Activated T-helper 1 cell treated with anti-CD3 and anti-CD28 coated beads, Interleukin-12 subunit alpha, Interleukin-12 subunit beta, Interleukin-2, Interleukin-4 antibody, amounts not matched to agents 30 ng/mL and 10 ng/mL and 1 ng/mL, durations not matched to agents 14 hours and 24 hours and 36 hours (primary cell): ENCODE results near the gene CYP26B1. TPM values are rescaled to one million over a fixed set of nuclear protein-coding genes. Genes with fewer than 3 reads are reported as not detected.

Experiments
- DNase-seq: peaks from one replicate; pipeline ENCODE4 v3.0.0; 2021; ENCODE audit warnings: low spot score
- H3K27ac Mint-ChIP-seq: one replicate; pipeline ENCODE4 v1.8.0; 2021; ENCODE audit warnings: mild to moderate bottlenecking, mixed read lengths
- H3K27me3 Mint-ChIP-seq: one replicate; pipeline ENCODE4 v1.8.0; 2022; ENCODE audit warnings: mild to moderate bottlenecking, moderate library complexity, mixed read lengths; ENCODE audit not compliant: insufficient read depth
- H3K36me3 Mint-ChIP-seq: one replicate; pipeline ENCODE4 v1.8.0; 2021; ENCODE audit warnings: low read depth, mixed read lengths
- H3K4me1 Mint-ChIP-seq: one replicate; pipeline ENCODE4 v1.8.0; 2021; ENCODE audit warnings: low read depth, mixed read lengths
- H3K4me3 Mint-ChIP-seq: one replicate; pipeline ENCODE4 v1.8.0; 2021; ENCODE audit warnings: mild to moderate bottlenecking, moderate library complexity, mixed read lengths
- H3K9me3 Mint-ChIP-seq: one replicate; pipeline ENCODE4 v1.8.0; 2021; ENCODE audit warnings: mixed read lengths
- intact Hi-C: fragments of 100-400 bp; cut with micrococcal nuclease; formaldehyde crosslinking; loops from one replicate; pipeline ENCODE4 v1.15.1; 2024
- total RNA-seq: library from RNA; stranded (reverse); gene quantifications from 2 replicates; pipeline ENCODE4 v1.2.3, GENCODE V29; 2022

Gene CYP26B1
- total RNA-seq, 1 donor from 2014 or later: not detected

- Mint-ChIP-seq H3K36me3 (no peaks in the 10 kb centered on the region), H3K27me3 (peaks cover 2% of the 10 kb centered on the region), H3K9me3 (no peaks in the 10 kb centered on the region), H3K4me1 (no peaks in the 10 kb centered on the region), H3K27ac (no peak overlapping the region), H3K4me3 (no peak overlapping the region)
- no peak for DNase-seq
- intact Hi-C loops: loop anchor here (2.0 kb wide), 1 partner anchor 588 kb away; no protein-coding TSS in a partner anchor
Measured at GRCh38 chr2:72136331-72136730, 11.3 kb downstream of the CYP26B1 start.

- Mint-ChIP-seq H3K4me1 (no peaks in the 10 kb centered on the region), H3K9me3 (no peaks in the 10 kb centered on the region), H3K27me3 (peaks cover 2% of the 10 kb centered on the region), H3K4me3 (no peak overlapping the region), H3K36me3 (no peaks in the 10 kb centered on the region), H3K27ac (no peak overlapping the region)
- intact Hi-C loops: loop anchor here (2.0 kb wide), 1 partner anchor 587 kb away; no protein-coding TSS in a partner anchor
- no peak for DNase-seq
Measured at GRCh38 chr2:72135921-72136320, 11.7 kb downstream of the CYP26B1 start.

GRCh38 chr2:72134997-72135800, 12.5 kb downstream of the CYP26B1 start:
- Mint-ChIP-seq H3K27ac (no peak overlapping the region), H3K27me3 (peaks cover 6% of the 10 kb centered on the region), H3K4me3 (no peak overlapping the region), H3K36me3 (no peaks in the 10 kb centered on the region), H3K9me3 (no peaks in the 10 kb centered on the region), H3K4me1 (no peaks in the 10 kb centered on the region)
- DNase-seq: no peak
- intact Hi-C loops: no loop called here

- DNase-seq: no peak
- Mint-ChIP-seq H3K9me3 (no peaks in the 10 kb centered on the region), H3K27ac (no peak overlapping the region), H3K4me3 (no peak overlapping the region), H3K27me3 (peaks cover 6% of the 10 kb centered on the region), H3K4me1 (no peaks in the 10 kb centered on the region), H3K36me3 (no peaks in the 10 kb centered on the region)
- intact Hi-C loops: no loop called here
Measured at GRCh38 chr2:72134408-72134996, 13.2 kb downstream of the CYP26B1 start.

GRCh38 chr2:72133721-72134407, 13.8 kb downstream of the CYP26B1 start:
- no peak overlapping the region for H3K27ac Mint-ChIP-seq
- peaks cover 6% of the 10 kb centered on the region for H3K27me3 Mint-ChIP-seq
- no peak overlapping the region for H3K4me3 Mint-ChIP-seq
- intact Hi-C loops: no loop called here
- H3K36me3 Mint-ChIP-seq: no peaks in the 10 kb centered on the region
- no peak for DNase-seq
- H3K4me1 Mint-ChIP-seq: no peaks in the 10 kb centered on the region
- no peaks in the 10 kb centered on the region for H3K9me3 Mint-ChIP-seq

GRCh38 chr2:72132981-72133720, 14.5 kb downstream of the CYP26B1 start:
- no peak for DNase-seq
- no peaks in the 10 kb centered on the region for H3K36me3 Mint-ChIP-seq
- H3K27ac Mint-ChIP-seq: no peak overlapping the region
- no peak overlapping the region for H3K4me3 Mint-ChIP-seq
- H3K27me3 Mint-ChIP-seq: peaks cover 6% of the 10 kb centered on the region
- intact Hi-C loops: no loop called here
- no peaks in the 10 kb centered on the region for H3K9me3 Mint-ChIP-seq
- H3K4me1 Mint-ChIP-seq: no peaks in the 10 kb centered on the region

- no peaks in the 10 kb centered on the region for H3K9me3 Mint-ChIP-seq
- no peaks in the 10 kb centered on the region for H3K36me3 Mint-ChIP-seq
- H3K27ac Mint-ChIP-seq: no peak overlapping the region
- no peak for DNase-seq
- intact Hi-C loops: no loop called here
- H3K27me3 Mint-ChIP-seq: peaks cover 6% of the 10 kb centered on the region
- H3K4me1 Mint-ChIP-seq: no peaks in the 10 kb centered on the region
- no peak overlapping the region for H3K4me3 Mint-ChIP-seq
Measured at GRCh38 chr2:72131916-72132841, 15.5 kb downstream of the CYP26B1 start.

- no peaks in the 10 kb centered on the region for H3K4me1 Mint-ChIP-seq
- no peak overlapping the region for H3K4me3 Mint-ChIP-seq
- H3K27ac Mint-ChIP-seq: no peak overlapping the region
- H3K36me3 Mint-ChIP-seq: no peaks in the 10 kb centered on the region
- intact Hi-C loops: no loop called here
- H3K9me3 Mint-ChIP-seq: no peaks in the 10 kb centered on the region
- DNase-seq: no peak
- peaks cover 6% of the 10 kb centered on the region for H3K27me3 Mint-ChIP-seq
Measured at GRCh38 chr2:72131371-72131891, 16.2 kb downstream of the CYP26B1 start.

- Mint-ChIP-seq H3K27me3 (peaks cover 6% of the 10 kb centered on the region), H3K9me3 (no peaks in the 10 kb centered on the region), H3K36me3 (no peaks in the 10 kb centered on the region), H3K27ac (no peak overlapping the region), H3K4me3 (no peak overlapping the region), H3K4me1 (no peaks in the 10 kb centered on the region)
- DNase-seq: no peak
- intact Hi-C loops: no loop called here
Measured at GRCh38 chr2:72130659-72131360, 16.9 kb downstream of the CYP26B1 start.

- Mint-ChIP-seq H3K27ac (no peak overlapping the region), H3K9me3 (no peaks in the 10 kb centered on the region), H3K27me3 (peaks cover 6% of the 10 kb centered on the region), H3K36me3 (no peaks in the 10 kb centered on the region), H3K4me1 (no peaks in the 10 kb centered on the region), H3K4me3 (no peak overlapping the region)
- intact Hi-C loops: no loop called here
- no peak for DNase-seq
Measured at GRCh38 chr2:72129681-72130340, 17.9 kb downstream of the CYP26B1 start.

- DNase-seq: no peak
- Mint-ChIP-seq H3K9me3 (no peaks in the 10 kb centered on the region), H3K27me3 (peaks cover 6% of the 10 kb centered on the region), H3K4me3 (no peak overlapping the region), H3K27ac (no peak overlapping the region), H3K4me1 (no peaks in the 10 kb centered on the region), H3K36me3 (no peaks in the 10 kb centered on the region)
- intact Hi-C loops: no loop called here
Measured at GRCh38 chr2:72128843-72129227, 18.8 kb downstream of the CYP26B1 start.
